K562 (cell line): ENCODE data around the gene ADAP1. TPM values are rescaled to one million over a fixed set of nuclear protein-coding genes. Genes with fewer than 3 reads are reported as not detected.

Experiments
- ATAC-seq: fragments of 200-7000 bp; cut with Tn5 transposase; 3 replicates; pipeline ENCODE4 v1.9.1; 2020; ENCODE audit warnings: moderate library complexity
- BruUV-seq: library from RNA; stranded (reverse); fragments of 400-500 nt; replicated peaks from 2 replicates; lab custom pipeline; 2021; lab: Mats Ljungman, UMichigan
- CTCF ChIA-PET: fragments of 300-600 bp; formaldehyde crosslinking; extraction: SDS; loops from one replicate; lab custom pipeline; 2021; ENCODE audit warnings: low intra/inter-chr PET ratio; lab: Yijun Ruan, JAX
- POLR2A ChIA-PET: fragments of 300-600, 350-650 bp; sonication (Branson Sonifier 250); formaldehyde crosslinking; extraction: SDS; loops from one replicate; lab custom pipeline; 2021; ENCODE audit warnings: antibody characterized with exemption, inconsistent platforms; lab: Yijun Ruan, JAX
- DNase-seq, 4 experiments: peaks; one replicate each; pipeline versions ENCODE4 v3.0.0 to v3.0.0-alpha.2; 2011 to 2018; ENCODE audit warnings: low spot score in 3 of 4, mixed read lengths in 3 of 4; ENCODE audit errors: extremely low read depth in 1 of 4
- FAIRE-seq: peaks from 2 replicates; lab custom pipeline; 2011; peaks lifted over from hg19 to GRCh38; lab: Jason Lieb, UNC
- H2AFZ ChIP-seq: 2 replicates; pipeline ENCODE4 v1.6.0; 2011; ENCODE audit warnings: low read depth, low read length, control low read depth, inconsistent platforms
- H3K27ac ChIP-seq: fragments of 200-600 bp; 3 replicates; pipeline ENCODE4 v1.8.0; 2011; ENCODE audit warnings: low read depth, mild to moderate bottlenecking, control low read depth, inconsistent platforms, low read length, moderate library complexity, mixed read lengths; ENCODE audit errors: extremely low read depth
- H3K27me3 ChIP-seq, 2 experiments: fragments of 300-600 bp in 1 of 2; 2 replicates in 1 of 2; 3 replicates in 1 of 2; pipeline versions ENCODE4 v1.6.0 to v1.8.0; 2011; ENCODE audit warnings: inconsistent platforms in 2 of 2, low read length in 2 of 2, mild to moderate bottlenecking in 1 of 2, mixed read lengths in 1 of 2, moderate library complexity in 1 of 2; ENCODE audit not compliant: control insufficient read depth in 2 of 2, insufficient read depth in 2 of 2
- H3K36me3 ChIP-seq: fragments of 300-600 bp; 3 replicates; pipeline ENCODE4 v1.8.0; 2011; ENCODE audit warnings: mild to moderate bottlenecking, low read length, inconsistent platforms; ENCODE audit not compliant: control insufficient read depth, insufficient read depth
- H3K4me1 ChIP-seq, 2 experiments: fragments of 200-600 bp in 1 of 2; replicated peaks in 1 of 2; 2 replicates in 1 of 2; 3 replicates in 1 of 2; pipeline versions ENCODE4 v1.5.1 to v1.8.0; 2011; ENCODE audit warnings: inconsistent platforms in 2 of 2, low read length in 2 of 2, mild to moderate bottlenecking in 1 of 2, mixed read lengths in 1 of 2, moderate library complexity in 1 of 2; ENCODE audit not compliant: control insufficient read depth in 2 of 2, insufficient read depth in 2 of 2
- H3K4me2 ChIP-seq: 2 replicates; pipeline ENCODE4 v1.6.1; 2011; ENCODE audit warnings: low read length, control low read depth, inconsistent platforms, mixed read lengths; ENCODE audit not compliant: insufficient read depth
- H3K4me3 ChIP-seq: fragments of 200-600 bp; sonication (generic), shearing (Covaris generic); 2 replicates; pipeline ENCODE4 v1.5.1; 2016; ENCODE audit warnings: control low read depth, inconsistent platforms
- H3K79me2 ChIP-seq: fragments of 200-600 bp; 3 replicates; pipeline ENCODE4 v1.8.0; 2011; ENCODE audit warnings: low read length, inconsistent platforms; ENCODE audit not compliant: control insufficient read depth, insufficient read depth
- H3K9ac ChIP-seq, 2 experiments: 2 replicates each; pipeline versions ENCODE4 v1.6.0 to v1.6.1; 2011; ENCODE audit warnings: low read depth in 2 of 2, low read length in 2 of 2, control low read depth in 1 of 2, inconsistent platforms in 1 of 2, mild to moderate bottlenecking in 1 of 2, mixed read lengths in 1 of 2; ENCODE audit not compliant: insufficient read depth in 1 of 2
- H3K9me1 ChIP-seq: one replicate; pipeline ENCODE4 v1.6.0; 2011; ENCODE audit warnings: inconsistent platforms, mild to moderate bottlenecking, low read length, moderate library complexity; ENCODE audit not compliant: control insufficient read depth, insufficient read depth
- H3K9me3 ChIP-seq: replicated peaks from 2 replicates; pipeline ENCODE4 v1.5.1; 2011; ENCODE audit warnings: low read depth, low read length, inconsistent platforms; ENCODE audit not compliant: control insufficient read depth, insufficient read depth
- H4K20me1 ChIP-seq: replicated peaks from 2 replicates; pipeline ENCODE4 v1.6.1; 2011; ENCODE audit warnings: low read length, inconsistent platforms, mixed read lengths; ENCODE audit not compliant: control insufficient read depth, insufficient read depth
- CREB3L1 ChIP-seq: fragments of 450-650 bp; IDR thresholded peaks from 2 replicates; pipeline ENCODE4 v1.6.1; 2014; ENCODE audit warnings: low read depth, mild to moderate bottlenecking, moderate library complexity, borderline replicate concordance
- E2F3 ChIP-seq: fragments of 250-450 bp; sonication (Bioruptor Pico); IDR thresholded peaks from 2 replicates; pipeline ENCODE4 v1.4.0; 2020; ENCODE audit warnings: mild to moderate bottlenecking
- NONO ChIP-seq, 2 experiments: fragments of 200-400 bp in 1 of 2; fragments of 450-650 bp in 1 of 2; formaldehyde crosslinking in 1 of 2; IDR thresholded peaks; 2 replicates each; pipeline ENCODE4 v1.6.1; 2017; ENCODE audit warnings: low read depth in 2 of 2, mild to moderate bottlenecking in 2 of 2, moderate library complexity in 2 of 2, low read length in 1 of 2
- RAD51 ChIP-seq: fragments of 450-650 bp; IDR thresholded peaks from 2 replicates; pipeline ENCODE4 v1.7.1; 2016; ENCODE audit warnings: low read depth, mild to moderate bottlenecking, borderline replicate concordance
- ZNF407 ChIP-seq: fragments of 450-650 bp; IDR thresholded peaks from 2 replicates; pipeline ENCODE4 v1.6.1; 2016; ENCODE audit warnings: low read depth
- WGBS: fragments of 100-300 bp; shearing (Covaris generic); methylation state at CpG from one replicate; pipeline ENCODE4 v1.1.6; 2016; ENCODE audit warnings: low coverage, mixed read lengths; ENCODE audit not compliant: insufficient coverage; ENCODE audit errors: missing lambda C conversion rate; 5-methylcytosine and 5-hydroxymethylcytosine counted together
- in situ Hi-C: fragments of 300-500 bp; cut with MboI; formaldehyde crosslinking; loops from 4 replicates; pipeline ENCODE4 v1.15.0; 2018; ENCODE audit warnings: inconsistent platforms, mixed read lengths
- intact Hi-C: fragments of 100-400 bp; cut with micrococcal nuclease; formaldehyde crosslinking; loops from 2 replicates; pipeline ENCODE4 v1.14.2; 2022
- polyA plus RNA-seq, 8 experiments: library from polyadenylated mRNA; depleted of rRNA in 4 of 8; stranded (reverse) in 5 of 8; unstranded in 3 of 8; fragments of >200 nt; fragmentation: Nextera tagmentation in 2 of 8; fragmentation: Illumina TruSeq in 1 of 8; extraction: Ambion mirVana in 2 of 8; extraction: Trizol in 1 of 8; gene quantifications; 2 replicates each; pipeline versions ENCODE4 v1.2.1 to v1.2.3, GENCODE V29; 2011 to 2014; ENCODE audit warnings: inconsistent platforms in 1 of 8, missing spikeins in 1 of 8
- total RNA-seq, 7 experiments: library from RNA; depleted of rRNA in 6 of 7; stranded (reverse); fragments of >200 nt in 6 of 7; fragmentation: Illumina TruSeq in 2 of 7; extraction: Trizol in 2 of 7; gene quantifications; 2 replicates each; pipeline versions ENCODE4 v1.2.1 to v1.2.3, GENCODE V29; 2011 to 2021; ENCODE audit warnings: low replicate concordance in 1 of 7
- TF ChIP-seq, protein P1 (sequence below): fragments of 450-650 bp; IDR thresholded peaks from 2 replicates; pipeline ENCODE4 v1.6.1; 2018; ENCODE audit warnings: mild to moderate bottlenecking, low read depth; ENCODE audit not compliant: partially characterized antibody
- TF ChIP-seq, protein P2 (sequence below): fragments of 250-450 bp; sonication (Bioruptor Pico); IDR thresholded peaks from 2 replicates; pipeline ENCODE4 v1.8.0; 2022; ENCODE audit warnings: inconsistent platforms

Gene ADAP1
- total and polyA plus RNA-seq, 9 of the 15 experiments (the other 6 are each of a cell fraction or from before 2014, with no cell fraction given), result 0.27 to 1.4 (median 0.52) TPM; not detected in 3

DNA sequence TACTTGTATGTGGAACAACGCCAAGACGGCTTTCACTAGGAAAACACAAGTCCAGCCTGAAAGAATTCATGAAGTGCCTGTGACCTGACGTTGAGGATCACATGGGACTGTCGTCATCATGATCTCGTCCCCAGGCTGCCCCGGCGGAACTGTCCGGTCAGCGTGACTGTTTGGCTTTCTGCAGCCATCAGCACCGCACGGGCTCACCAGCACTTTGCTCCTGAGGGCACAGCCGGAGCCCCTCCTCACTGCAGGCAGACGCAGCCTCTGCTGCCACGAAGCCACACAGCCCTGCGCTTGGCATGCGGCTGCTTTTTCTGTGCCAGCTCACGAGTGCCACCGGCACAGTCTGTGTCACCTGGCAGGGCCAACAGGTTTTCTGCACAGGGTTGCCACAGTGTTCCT is 87.5 kb downstream of the ADAP1 start:
- no peaks in the 10 kb centered on the region for H3K9me3 ChIP-seq
- no peak for DNase-seq
- BruUV-seq, result no TSS peak
- no peaks in the 10 kb centered on the region for H4K20me1 ChIP-seq
- no peak overlapping the region for H3K4me2 ChIP-seq
- H3K79me2 ChIP-seq, result no peaks in the 10 kb centered on the region
- POLR2A ChIA-PET, result interaction anchor here (0.7 kb wide), 1 partner anchor 14 kb away, joined by 4 read pairs; no protein-coding TSS in a partner anchor
- no peak overlapping the region for H3K27ac ChIP-seq
- H3K27me3 ChIP-seq, result no peaks in the 10 kb centered on the region
- intact Hi-C loops, result no loop called here
- no peak overlapping the region for H2AFZ ChIP-seq
- peaks cover 0 to 11% of the 10 kb centered on the region in 2 experiments; a peak in 2 of 5 replicates for H3K4me1 ChIP-seq
- peaks cover 75% of the 10 kb centered on the region for H3K36me3 ChIP-seq
- no peak for FAIRE-seq
- CTCF ChIA-PET, result no interaction called here
- in situ Hi-C loops, result no loop called here
- WGBS, result 99% methylated on average over 14 of the region's 18 CpGs
- H3K9ac ChIP-seq, result peak overlapping the region in 1 of 2 experiments; percentile 13; a peak in 1 of 4 replicates
- no peak for ATAC-seq
- no peak overlapping the region for H3K4me3 ChIP-seq
- no peaks in the 10 kb centered on the region for H3K9me1 ChIP-seq
- TF ChIP-seq ZNF407 (no peak), CREB3L1 (no peak), NONO (IDR thresholded peaks at IDR 0.05; ENCODE audit: low read depth in 2 of 2, low read length in 1 of 2) (no peak), E2F3 (CRISPR knock-in tag) (no peak), RAD51 (no peak)
- TF ChIP-seq, protein P1, sequence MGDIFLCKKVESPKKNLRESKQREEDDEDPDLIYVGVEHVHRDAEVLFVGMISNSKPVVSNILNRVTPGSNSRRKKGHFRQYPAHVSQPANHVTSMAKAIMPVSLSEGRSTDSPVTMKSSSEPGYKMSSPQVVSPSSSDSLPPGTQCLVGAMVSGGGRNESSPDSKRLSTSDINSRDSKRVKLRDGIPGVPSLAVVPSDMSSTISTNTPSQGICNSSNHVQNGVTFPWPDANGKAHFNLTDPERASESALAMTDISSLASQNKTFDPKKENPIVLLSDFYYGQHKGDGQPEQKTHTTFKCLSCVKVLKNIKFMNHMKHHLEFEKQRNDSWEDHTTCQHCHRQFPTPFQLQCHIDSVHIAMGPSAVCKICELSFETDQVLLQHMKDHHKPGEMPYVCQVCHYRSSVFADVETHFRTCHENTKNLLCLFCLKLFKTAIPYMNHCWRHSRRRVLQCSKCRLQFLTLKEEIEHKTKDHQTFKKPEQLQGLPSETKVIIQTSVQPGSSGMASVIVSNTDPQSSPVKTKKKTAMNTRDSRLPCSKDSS, result no peak
- TF ChIP-seq, protein P2, sequence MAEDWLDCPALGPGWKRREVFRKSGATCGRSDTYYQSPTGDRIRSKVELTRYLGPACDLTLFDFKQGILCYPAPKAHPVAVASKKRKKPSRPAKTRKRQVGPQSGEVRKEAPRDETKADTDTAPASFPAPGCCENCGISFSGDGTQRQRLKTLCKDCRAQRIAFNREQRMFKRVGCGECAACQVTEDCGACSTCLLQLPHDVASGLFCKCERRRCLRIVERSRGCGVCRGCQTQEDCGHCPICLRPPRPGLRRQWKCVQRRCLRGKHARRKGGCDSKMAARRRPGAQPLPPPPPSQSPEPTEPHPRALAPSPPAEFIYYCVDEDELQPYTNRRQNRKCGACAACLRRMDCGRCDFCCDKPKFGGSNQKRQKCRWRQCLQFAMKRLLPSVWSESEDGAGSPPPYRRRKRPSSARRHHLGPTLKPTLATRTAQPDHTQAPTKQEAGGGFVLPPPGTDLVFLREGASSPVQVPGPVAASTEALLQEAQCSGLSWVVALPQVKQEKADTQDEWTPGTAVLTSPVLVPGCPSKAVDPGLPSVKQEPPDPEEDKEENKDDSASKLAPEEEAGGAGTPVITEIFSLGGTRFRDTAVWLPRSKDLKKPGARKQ (CRISPR knock-in tag), result no peak
- TF ChIP-seq, all 486 proteins: peak for 0
